ENCODE results near the gene DMBT1.

DMBT1 gene

GRCh38 chr10:122560279-122560804 is at the start of gene DMBT1:
DMBT1 (plus strand) TSS chr10:122560754; CDS start chr10:122560771, 17 bp downstream.
- in situ Hi-C loops (cut with MboI; ENCODE audit: low pct_unique_long_range_greater_than_20kb, low sequenced_read_pairs) = no loop called here
- no peak for DNase-seq

GRCh38 chr10:122513053-122513452 is 47.5 kb upstream of the DMBT1 start:
- in situ Hi-C loops (cut with MboI; ENCODE audit: low pct_unique_long_range_greater_than_20kb, low sequenced_read_pairs) = no loop called here

GRCh38 chr10:122514045-122514840 is 46.3 kb upstream of the DMBT1 start:
- DNase-seq = no peak
- in situ Hi-C loops (cut with MboI; ENCODE audit: low pct_unique_long_range_greater_than_20kb, low sequenced_read_pairs) = no loop called here

More at GRCh38 chr10:122513053-122513452, 47.5 kb upstream of the DMBT1 start:
- no peak for DNase-seq

GRCh38 chr10:122515022-122515424 is 45.5 kb upstream of the DMBT1 start:
- in situ Hi-C loops (cut with MboI; ENCODE audit: low pct_unique_long_range_greater_than_20kb, low sequenced_read_pairs) = no loop called here
- no peak for DNase-seq

GRCh38 chr10:122515588-122516231 is 44.8 kb upstream of the DMBT1 start:
- in situ Hi-C loops (cut with MboI; ENCODE audit: low pct_unique_long_range_greater_than_20kb, low sequenced_read_pairs) = no loop called here
- DNase-seq = no peak

- in situ Hi-C loops (cut with MboI; ENCODE audit: low pct_unique_long_range_greater_than_20kb, low sequenced_read_pairs) = no loop called here
Observed at GRCh38 chr10:122516734-122517133, 43.8 kb upstream of the DMBT1 start.

GRCh38 chr10:122519144-122519543 is 41.4 kb upstream of the DMBT1 start:
- no peak for DNase-seq
- in situ Hi-C loops (cut with MboI; ENCODE audit: low pct_unique_long_range_greater_than_20kb, low sequenced_read_pairs) = no loop called here

More at GRCh38 chr10:122516734-122517133, 43.8 kb upstream of the DMBT1 start:
- no peak for DNase-seq

- no peak for DNase-seq
Observed at GRCh38 chr10:122519873-122520272, 40.7 kb upstream of the DMBT1 start.

GRCh38 chr10:122521011-122521410 is 39.5 kb upstream of the DMBT1 start:
- in situ Hi-C loops (cut with MboI; ENCODE audit: low pct_unique_long_range_greater_than_20kb, low sequenced_read_pairs) = no loop called here
- no peak for DNase-seq

More at GRCh38 chr10:122519873-122520272, 40.7 kb upstream of the DMBT1 start:
- in situ Hi-C loops (cut with MboI; ENCODE audit: low pct_unique_long_range_greater_than_20kb, low sequenced_read_pairs) = no loop called here

GRCh38 chr10:122524811-122525210 is 35.7 kb upstream of the DMBT1 start:
- DNase-seq = no peak
- in situ Hi-C loops (cut with MboI; ENCODE audit: low pct_unique_long_range_greater_than_20kb, low sequenced_read_pairs) = no loop called here

GRCh38 chr10:122525788-122526187 is 34.8 kb upstream of the DMBT1 start:
- no peak for DNase-seq
- in situ Hi-C loops (cut with MboI; ENCODE audit: low pct_unique_long_range_greater_than_20kb, low sequenced_read_pairs) = no loop called here

- in situ Hi-C loops (cut with MboI; ENCODE audit: low pct_unique_long_range_greater_than_20kb, low sequenced_read_pairs) = no loop called here
- no peak for DNase-seq
Observed at GRCh38 chr10:122526892-122527291, 33.7 kb upstream of the DMBT1 start.

- in situ Hi-C loops (cut with MboI; ENCODE audit: low pct_unique_long_range_greater_than_20kb, low sequenced_read_pairs) = no loop called here
- DNase-seq = no peak
Observed at GRCh38 chr10:122530177-122530576, 30.4 kb upstream of the DMBT1 start.

GRCh38 chr10:122531261-122531660 is 29.3 kb upstream of the DMBT1 start:
- DNase-seq = no peak
- in situ Hi-C loops (cut with MboI; ENCODE audit: low pct_unique_long_range_greater_than_20kb, low sequenced_read_pairs) = no loop called here

- DNase-seq = no peak
- in situ Hi-C loops (cut with MboI; ENCODE audit: low pct_unique_long_range_greater_than_20kb, low sequenced_read_pairs) = no loop called here
Observed at GRCh38 chr10:122531939-122532338, 28.6 kb upstream of the DMBT1 start.

- DNase-seq = no peak
- in situ Hi-C loops (cut with MboI; ENCODE audit: low pct_unique_long_range_greater_than_20kb, low sequenced_read_pairs) = no loop called here
Observed at GRCh38 chr10:122532601-122533296, 27.8 kb upstream of the DMBT1 start.

GRCh38 chr10:122537545-122537944 is 23.0 kb upstream of the DMBT1 start:
- in situ Hi-C loops (cut with MboI; ENCODE audit: low pct_unique_long_range_greater_than_20kb, low sequenced_read_pairs) = no loop called here
- DNase-seq = no peak

- DNase-seq = peak; percentile 9
- in situ Hi-C loops (cut with MboI; ENCODE audit: low pct_unique_long_range_greater_than_20kb, low sequenced_read_pairs) = no loop called here
Observed at GRCh38 chr10:122541541-122542002, 19.0 kb upstream of the DMBT1 start.

- DNase-seq = no peak
- in situ Hi-C loops (cut with MboI; ENCODE audit: low pct_unique_long_range_greater_than_20kb, low sequenced_read_pairs) = no loop called here
Observed at GRCh38 chr10:122543676-122544445, 16.7 kb upstream of the DMBT1 start.

All from KBM-7 (cell line).